ENCODE results near the gene CTNNA3. TPM values are rescaled to one million over a fixed set of nuclear protein-coding genes. Genes with fewer than 3 reads are reported as not detected.

The CTNNA3 gene
- total RNA-seq, 1 experiment from 2014 or later: 0.02 TPM

DNA sequence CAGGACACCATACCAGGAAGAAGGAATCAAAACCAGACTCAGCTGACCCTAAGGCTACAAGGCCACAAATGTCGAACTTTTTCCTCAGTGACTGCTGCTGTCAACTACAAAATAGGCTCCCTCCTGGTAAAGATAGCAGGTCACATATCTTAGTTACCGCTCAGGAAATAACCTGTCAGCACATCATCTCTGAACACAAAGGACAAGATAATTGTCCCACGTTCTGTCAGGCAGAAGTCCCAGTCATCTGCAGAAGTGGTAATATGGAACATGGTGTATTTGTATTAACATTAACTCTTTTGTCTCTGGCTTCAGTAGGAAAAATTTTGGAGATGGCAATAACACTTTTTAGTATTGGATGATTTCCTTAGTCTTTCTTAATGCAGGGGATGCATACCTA lies 1400.4 kb downstream of the CTNNA3 start:
- Mint-ChIP-seq H3K36me3 (ENCODE audit: insufficient read depth, unreplicated experiment) (no peaks in the 10 kb centered on the region), H3K27ac (ENCODE audit: low read depth, unreplicated experiment) (no peak overlapping the region), H3K9me3 (ENCODE audit: unreplicated experiment) (no peaks in the 10 kb centered on the region), H3K4me3 (ENCODE audit: unreplicated experiment) (no peak overlapping the region), H3K4me1 (ENCODE audit: insufficient read depth, unreplicated experiment) (no peaks in the 10 kb centered on the region), H3K27me3 (ENCODE audit: insufficient read depth, unreplicated experiment) (no peaks in the 10 kb centered on the region)
- intact Hi-C loops (cut with micrococcal nuclease): no loop called here
- CTCF ChIA-PET: interaction anchor here (0.6 kb wide), 1 partner anchor 725 kb away, joined by 3 read pairs; no protein-coding TSS in a partner anchor
- TF ChIP-seq, protein P1, sequence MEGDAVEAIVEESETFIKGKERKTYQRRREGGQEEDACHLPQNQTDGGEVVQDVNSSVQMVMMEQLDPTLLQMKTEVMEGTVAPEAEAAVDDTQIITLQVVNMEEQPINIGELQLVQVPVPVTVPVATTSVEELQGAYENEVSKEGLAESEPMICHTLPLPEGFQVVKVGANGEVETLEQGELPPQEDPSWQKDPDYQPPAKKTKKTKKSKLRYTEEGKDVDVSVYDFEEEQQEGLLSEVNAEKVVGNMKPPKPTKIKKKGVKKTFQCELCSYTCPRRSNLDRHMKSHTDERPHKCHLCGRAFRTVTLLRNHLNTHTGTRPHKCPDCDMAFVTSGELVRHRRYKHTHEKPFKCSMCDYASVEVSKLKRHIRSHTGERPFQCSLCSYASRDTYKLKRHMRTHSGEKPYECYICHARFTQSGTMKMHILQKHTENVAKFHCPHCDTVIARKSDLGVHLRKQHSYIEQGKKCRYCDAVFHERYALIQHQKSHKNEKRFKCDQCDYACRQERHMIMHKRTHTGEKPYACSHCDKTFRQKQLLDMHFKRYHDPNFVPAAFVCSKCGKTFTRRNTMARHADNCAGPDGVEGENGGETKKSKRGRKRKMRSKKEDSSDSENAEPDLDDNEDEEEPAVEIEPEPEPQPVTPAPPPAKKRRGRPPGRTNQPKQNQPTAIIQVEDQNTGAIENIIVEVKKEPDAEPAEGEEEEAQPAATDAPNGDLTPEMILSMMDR (IDR thresholded peaks at IDR 0.05; ENCODE audit: unreplicated experiment): no peak
- no peak for DNase-seq (ENCODE audit: unreplicated experiment)
- POLR2A ChIA-PET: no interaction called here
- no TSS peak for BruUV-seq (replicated peaks)

- intact Hi-C loops (cut with micrococcal nuclease): no loop called here
- Mint-ChIP-seq H3K36me3 (ENCODE audit: insufficient read depth, unreplicated experiment) (no peaks in the 10 kb centered on the region), H3K4me1 (ENCODE audit: insufficient read depth, unreplicated experiment) (no peaks in the 10 kb centered on the region), H3K4me3 (ENCODE audit: unreplicated experiment) (no peak overlapping the region), H3K27ac (ENCODE audit: low read depth, unreplicated experiment) (no peak overlapping the region), H3K27me3 (ENCODE audit: insufficient read depth, unreplicated experiment) (no peaks in the 10 kb centered on the region), H3K9me3 (ENCODE audit: unreplicated experiment) (no peaks in the 10 kb centered on the region)
- CTCF ChIA-PET: no interaction called here
- TF ChIP-seq, protein P1 (IDR thresholded peaks at IDR 0.05; ENCODE audit: unreplicated experiment): no peak
- no TSS peak for BruUV-seq (replicated peaks)
- no peak for DNase-seq (ENCODE audit: unreplicated experiment)
- POLR2A ChIA-PET: no interaction called here
Observed at GRCh38 chr10:66294538-66294937, 1401.5 kb downstream of the CTNNA3 start.

DNA sequence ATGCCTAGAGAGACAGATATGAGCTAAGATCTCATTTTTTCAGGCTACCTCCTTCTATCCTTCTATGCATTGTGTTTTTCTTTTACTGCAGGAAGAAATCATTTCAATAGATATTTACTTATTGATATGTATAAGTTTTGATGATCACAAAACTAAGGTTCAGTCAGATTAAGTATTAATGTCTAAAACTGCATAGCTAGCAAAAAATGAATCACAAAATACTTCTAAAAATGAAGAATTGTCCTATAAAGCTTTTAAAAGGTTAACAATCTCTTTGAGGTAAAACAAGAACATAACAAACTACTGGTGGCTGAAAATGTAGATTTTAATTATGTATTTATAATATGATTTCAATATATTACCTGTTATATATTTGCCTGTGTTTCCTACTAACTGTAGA lies 1403.1 kb downstream of the CTNNA3 start:
- CTCF ChIA-PET: no interaction called here

DNA sequence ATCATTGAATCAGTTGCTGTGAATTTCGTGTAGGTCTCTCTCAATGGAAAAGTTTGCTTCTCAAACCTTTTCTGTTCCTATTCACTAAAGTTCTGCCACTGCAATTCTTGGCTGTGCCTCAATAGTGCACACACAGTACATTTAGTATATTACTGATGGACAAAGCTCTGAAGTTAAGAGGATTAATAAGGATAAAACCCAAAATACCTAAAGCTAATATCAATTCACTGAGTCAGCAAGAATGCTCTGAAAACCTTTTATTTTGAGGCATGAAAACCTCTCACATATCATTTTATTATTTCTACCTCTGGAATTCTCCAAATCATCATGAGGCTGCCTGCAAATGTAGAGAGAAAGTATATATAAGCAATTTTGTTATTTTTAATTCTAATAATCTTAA lies 1403.5 kb downstream of the CTNNA3 start:
- CTCF ChIA-PET: no interaction called here
- POLR2A ChIA-PET: no interaction called here
- TF ChIP-seq, protein P1 (IDR thresholded peaks at IDR 0.05; ENCODE audit: unreplicated experiment): no peak
- Mint-ChIP-seq H3K4me3 (ENCODE audit: unreplicated experiment) (no peak overlapping the region), H3K36me3 (ENCODE audit: insufficient read depth, unreplicated experiment) (no peaks in the 10 kb centered on the region), H3K9me3 (ENCODE audit: unreplicated experiment) (no peaks in the 10 kb centered on the region), H3K27me3 (ENCODE audit: insufficient read depth, unreplicated experiment) (no peaks in the 10 kb centered on the region), H3K27ac (ENCODE audit: low read depth, unreplicated experiment) (no peak overlapping the region), H3K4me1 (ENCODE audit: insufficient read depth, unreplicated experiment) (no peaks in the 10 kb centered on the region)
- intact Hi-C loops (cut with micrococcal nuclease): no loop called here
- BruUV-seq (replicated peaks): no TSS peak
- no peak for DNase-seq (ENCODE audit: unreplicated experiment)

More for the DNA sequence above, 1403.1 kb downstream of the CTNNA3 start:
- intact Hi-C loops (cut with micrococcal nuclease): no loop called here
- Mint-ChIP-seq H3K9me3 (ENCODE audit: unreplicated experiment) (no peaks in the 10 kb centered on the region), H3K4me3 (ENCODE audit: unreplicated experiment) (no peak overlapping the region), H3K36me3 (ENCODE audit: insufficient read depth, unreplicated experiment) (no peaks in the 10 kb centered on the region), H3K27ac (ENCODE audit: low read depth, unreplicated experiment) (no peak overlapping the region), H3K27me3 (ENCODE audit: insufficient read depth, unreplicated experiment) (no peaks in the 10 kb centered on the region), H3K4me1 (ENCODE audit: insufficient read depth, unreplicated experiment) (no peaks in the 10 kb centered on the region)
- POLR2A ChIA-PET: no interaction called here
- no peak for DNase-seq (ENCODE audit: unreplicated experiment)
- BruUV-seq (replicated peaks): no TSS peak
- TF ChIP-seq, protein P1 (IDR thresholded peaks at IDR 0.05; ENCODE audit: unreplicated experiment): no peak
